ENCODE measurements around the gene MINDY4B.

DNA sequence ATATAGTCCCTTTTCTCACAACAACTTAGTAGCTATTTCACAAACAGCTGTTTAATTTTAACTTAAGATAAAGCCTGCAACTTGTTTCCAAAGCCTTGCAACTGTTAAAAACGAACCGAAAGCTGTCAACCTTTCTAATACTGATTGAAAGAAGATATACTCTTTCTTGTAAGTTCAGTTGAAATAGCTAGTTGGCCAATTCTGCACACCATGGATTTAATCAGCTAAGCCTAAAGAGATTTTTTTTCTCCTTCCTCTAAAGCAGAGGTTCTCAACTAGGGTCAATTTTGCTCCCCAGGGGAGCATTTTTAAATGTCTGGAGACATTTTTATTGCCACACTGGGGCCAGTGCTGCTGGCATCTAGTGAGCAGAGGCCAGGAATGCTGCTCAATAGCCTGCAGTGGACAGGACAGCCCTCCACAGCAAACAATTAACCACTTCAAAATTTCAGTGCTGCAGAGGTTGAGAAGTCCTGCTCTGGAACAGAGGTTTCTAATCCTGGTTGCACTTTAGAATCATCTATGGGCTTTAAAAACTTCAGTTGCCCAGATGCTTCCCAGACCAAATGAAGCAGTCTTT lies 26.2 kb downstream of the MINDY4B start:
- TF ChIP-seq YY1 (IDR thresholded peaks at IDR 0.05; ENCODE audit: insufficient read depth, insufficient read length) (no peak), SUZ12 (IDR thresholded peaks at IDR 0.05; ENCODE audit: extremely low read depth, insufficient read depth, insufficient read length) (no peak), ZNF274 (IDR thresholded peaks at IDR 0.05; ENCODE audit: low read depth, low read length) (no peak)

Measured in NT2/D1 (cell line).